ENCODE results near the gene RAB4B. TPM values are rescaled to one million over a fixed set of nuclear protein-coding genes. Genes with fewer than 3 reads are reported as not detected.
A peak's percentile ranks its signal among the peaks of the same experiment; 100 is the strongest.

RAB4B gene
- total and polyA plus RNA-seq, 2 donors (not counting 1 experiment from before 2014, with no cell fraction given), result 10.6 to 12.8 TPM

GRCh38 chr19:40774916-40775631 lies 3.0 kb upstream of the RAB4B start, which contains the start of gene MIA:
Gene MIA (plus strand): TSS chr19:40775521. CDS start chr19:40775543, 22 bp downstream.
- H3K27ac ChIP-seq (ENCODE audit: insufficient read depth, low read length), result no peak within 1 kb of the TSS
- no peaks in the 10 kb centered on the region for H4K20me1 ChIP-seq (ENCODE audit: control insufficient read depth, extremely low read depth, insufficient read depth, low read length)
- TF ChIP-seq CTCF (conservative IDR thresholded peaks at IDR 0.05 in 1 of 2, IDR thresholded peaks at IDR 0.05 in 1 of 2; ENCODE audit: low read depth in 1 of 2, low read length in 2 of 2) (no peak), EZH2 (IDR thresholded peaks at IDR 0.05; ENCODE audit: low read length, missing control alignments) (no peak)
- H3K4me1 ChIP-seq (ENCODE audit: control insufficient read depth, extremely low read depth, insufficient read depth, low read length), result peaks cover 11% of the 10 kb centered on the region
- H3K9ac ChIP-seq (ENCODE audit: insufficient read depth, low read length), result no peak within 1 kb of the TSS
- H3K36me3 ChIP-seq (ENCODE audit: control insufficient read depth, insufficient read depth, low read length), result peaks cover under 1% of the 10 kb centered on the region
- H3K27me3 ChIP-seq (ENCODE audit: control insufficient read depth, insufficient read depth, low read length), result no peaks in the 10 kb centered on the region
- DNase-seq (ENCODE audit: low read depth in 2 of 2), result peak in 1 of 2 donors; percentile 35
- no peaks in the 10 kb centered on the region for H3K79me2 ChIP-seq (ENCODE audit: control insufficient read depth, insufficient read depth, low read length)
- no peak within 1 kb of the TSS for H2AFZ ChIP-seq (ENCODE audit: low read length)
- no peaks in the 10 kb centered on the region for H3K9me3 ChIP-seq (ENCODE audit: control insufficient read depth, insufficient read depth, low read depth, low read length)
- no peak within 1 kb of the TSS for H3K4me3 ChIP-seq (replicated peaks in 1 of 4; ENCODE audit: control extremely low read depth in 1 of 4, insufficient read depth in 1 of 4, low read depth in 3 of 4, low read length in 4 of 4)
- no peak within 1 kb of the TSS for H3K4me2 ChIP-seq (ENCODE audit: extremely low read depth, insufficient read depth, low read length)

GRCh38 chr19:40775632-40776022 lies 2.4 kb upstream of the RAB4B start:
- Histone ChIP-seq H3K9ac (ENCODE audit: insufficient read depth, low read length) (no peak overlapping the region), H3K27me3 (ENCODE audit: control insufficient read depth, insufficient read depth, low read length) (no peaks in the 10 kb centered on the region), H3K4me2 (ENCODE audit: extremely low read depth, insufficient read depth, low read length) (no peak overlapping the region), H3K9me3 (ENCODE audit: control insufficient read depth, insufficient read depth, low read depth, low read length) (no peaks in the 10 kb centered on the region), H3K4me1 (ENCODE audit: control insufficient read depth, extremely low read depth, insufficient read depth, low read length) (peaks cover 11% of the 10 kb centered on the region), H3K36me3 (ENCODE audit: control insufficient read depth, insufficient read depth, low read length) (peaks cover 1% of the 10 kb centered on the region), H3K4me3 (replicated peaks in 1 of 4; ENCODE audit: control extremely low read depth in 1 of 4, insufficient read depth in 1 of 4, low read depth in 3 of 4, low read length in 4 of 4) (no peak overlapping the region), H2AFZ (ENCODE audit: low read length) (no peak overlapping the region), H3K27ac (ENCODE audit: insufficient read depth, low read length) (no peak overlapping the region), H4K20me1 (ENCODE audit: control insufficient read depth, extremely low read depth, insufficient read depth, low read length) (no peaks in the 10 kb centered on the region), H3K79me2 (ENCODE audit: control insufficient read depth, insufficient read depth, low read length) (no peaks in the 10 kb centered on the region)
- TF ChIP-seq EZH2 (IDR thresholded peaks at IDR 0.05; ENCODE audit: low read length, missing control alignments) (no peak), CTCF (conservative IDR thresholded peaks at IDR 0.05 in 1 of 2, IDR thresholded peaks at IDR 0.05 in 1 of 2; ENCODE audit: low read depth in 1 of 2, low read length in 2 of 2) (no peak)
- DNase-seq (ENCODE audit: low read depth in 2 of 2), result no peak

- H3K4me1 ChIP-seq (ENCODE audit: control insufficient read depth, extremely low read depth, insufficient read depth, low read length), result peaks cover 11% of the 10 kb centered on the region
- no peak for DNase-seq (ENCODE audit: low read depth in 2 of 2)
- H3K9ac ChIP-seq (ENCODE audit: insufficient read depth, low read length), result no peak overlapping the region
- H3K36me3 ChIP-seq (ENCODE audit: control insufficient read depth, insufficient read depth, low read length), result peaks cover 1% of the 10 kb centered on the region
- H3K4me3 ChIP-seq (replicated peaks in 1 of 4; ENCODE audit: control extremely low read depth in 1 of 4, insufficient read depth in 1 of 4, low read depth in 3 of 4, low read length in 4 of 4), result no peak overlapping the region
- no peaks in the 10 kb centered on the region for H3K9me3 ChIP-seq (ENCODE audit: control insufficient read depth, insufficient read depth, low read depth, low read length)
- H3K27ac ChIP-seq (ENCODE audit: insufficient read depth, low read length), result no peak overlapping the region
- H3K79me2 ChIP-seq (ENCODE audit: control insufficient read depth, insufficient read depth, low read length), result no peaks in the 10 kb centered on the region
- H3K4me2 ChIP-seq (ENCODE audit: extremely low read depth, insufficient read depth, low read length), result peak overlapping the region; percentile 99
- H2AFZ ChIP-seq (ENCODE audit: low read length), result no peak overlapping the region
- no peaks in the 10 kb centered on the region for H3K27me3 ChIP-seq (ENCODE audit: control insufficient read depth, insufficient read depth, low read length)
- H4K20me1 ChIP-seq (ENCODE audit: control insufficient read depth, extremely low read depth, insufficient read depth, low read length), result no peaks in the 10 kb centered on the region
- no peak for TF ChIP-seq CTCF (conservative IDR thresholded peaks at IDR 0.05 in 1 of 2, IDR thresholded peaks at IDR 0.05 in 1 of 2; ENCODE audit: low read depth in 1 of 2, low read length in 2 of 2)
- no peak for TF ChIP-seq EZH2 (IDR thresholded peaks at IDR 0.05; ENCODE audit: low read length, missing control alignments)
These were observed 1.7 kb upstream of the RAB4B start for GRCh38 chr19:40776364-40776763.
